GM18508 (cell line): ENCODE results near the gene PIP5K1C.
"Not testable (repeated sequence)": the region's sequence is repeated elsewhere in the genome, so short reads cannot be mapped to it uniquely, and the experiment has no call there.

Experiments
- ATAC-seq: cut with Tn5 transposase; IDR thresholded peaks from one replicate; pipeline ENCODE4 v1.9.1; 2021; ENCODE audit warnings: moderate number of reproducible peaks; ENCODE audit not compliant: insufficient read depth, unreplicated experiment

PIP5K1C gene

GRCh38 chr19:3603121-3603811, 97.0 kb downstream of the PIP5K1C start:
- ATAC-seq: no peak

GRCh38 chr19:3601021-3601420, 99.2 kb downstream of the PIP5K1C start:
- no peak for ATAC-seq

- no peak for ATAC-seq
These were observed 100.5 kb downstream of the PIP5K1C start for GRCh38 chr19:3599776-3600187.

- ATAC-seq: no peak
These were observed 104.7 kb downstream of the PIP5K1C start for GRCh38 chr19:3595521-3596061.

GRCh38 chr19:3593156-3593555, 107.1 kb downstream of the PIP5K1C start:
- ATAC-seq: no peak

GRCh38 chr19:3591876-3592613, 108.2 kb downstream of the PIP5K1C start:
- ATAC-seq: no peak

- ATAC-seq: no peak
These were observed 109.1 kb downstream of the PIP5K1C start for GRCh38 chr19:3590991-3591659.

- ATAC-seq: no peak
These were observed 110.3 kb downstream of the PIP5K1C start for GRCh38 chr19:3589949-3590348.

GRCh38 chr19:3589439-3589838, 110.8 kb downstream of the PIP5K1C start:
- ATAC-seq: no peak

- ATAC-seq: no peak
These were observed 113.4 kb downstream of the PIP5K1C start for GRCh38 chr19:3586707-3587346.

- no peak for ATAC-seq
These were observed 114.1 kb downstream of the PIP5K1C start for GRCh38 chr19:3586127-3586626.

- no peak for ATAC-seq
These were observed 114.8 kb downstream of the PIP5K1C start, which contains the start of gene GIPC3 for GRCh38 chr19:3585301-3586126. Gene GIPC3, plus strand, starts transcription at chr19:3585478. Its CDS starts 120 bp downstream, at chr19:3585598.

GRCh38 chr19:3584036-3584802, 116.0 kb downstream of the PIP5K1C start:
- ATAC-seq: not testable (repeated sequence)

GRCh38 chr19:3581792-3582191, 118.5 kb downstream of the PIP5K1C start:
- ATAC-seq: not testable (repeated sequence)
